CD4-positive, alpha-beta memory T cell (primary cell): Measurements from ENCODE around the gene RNGTT. TPM values are rescaled to one million over a fixed set of nuclear protein-coding genes. Genes with fewer than 3 reads are reported as not detected.

Source experiments
- CTCF ChIA-PET: fragments of 350-600 bp; sonication (Branson Sonifier 250); formaldehyde crosslinking; loops from one replicate; lab custom pipeline; 2021; ENCODE audit warnings: inconsistent platforms; ENCODE audit not compliant: partially characterized antibody; lab: Charles Lee
- POLR2A ChIA-PET: fragments of 350-600 bp; sonication (Branson Sonifier 250); formaldehyde crosslinking; loops from one replicate; lab custom pipeline; 2021; ENCODE audit not compliant: partially characterized antibody; lab: Charles Lee
- DNase-seq, 5 donors: peaks; one replicate each; pipeline versions ENCODE4 v3.0.0 to v3.0.0-alpha.2; 2020 to 2022; ENCODE audit warnings: mixed read lengths in 1 of 5
- H3K27ac ChIP-seq: one replicate; pipeline ENCODE4 v1.7.0; 2013; ENCODE audit warnings: low read depth, low read length
- H3K27me3 ChIP-seq: 2 replicates; pipeline ENCODE4 v1.7.0; 2013; ENCODE audit warnings: mild to moderate bottlenecking, low read length, moderate library complexity; ENCODE audit not compliant: insufficient read depth
- H3K36me3 ChIP-seq: 2 replicates; pipeline ENCODE4 v1.7.0; 2013; ENCODE audit warnings: mild to moderate bottlenecking, low read length, moderate library complexity; ENCODE audit not compliant: insufficient read depth
- H3K4me1 ChIP-seq: 2 replicates; pipeline ENCODE4 v1.7.0; 2013; ENCODE audit warnings: mild to moderate bottlenecking, low read length, moderate library complexity; ENCODE audit not compliant: insufficient read depth
- H3K4me3 ChIP-seq, 2 donors: one replicate each; pipeline ENCODE4 v1.7.0; 2013; ENCODE audit warnings: low read length in 2 of 2, mild to moderate bottlenecking in 1 of 2
- H3K9me3 ChIP-seq, 2 donors: one replicate each; pipeline ENCODE4 v1.7.0; 2013; ENCODE audit warnings: low read length in 2 of 2, control low read depth in 1 of 2; ENCODE audit not compliant: control insufficient read depth in 1 of 2
- H3K27ac Mint-ChIP-seq, 7 donors: one replicate each; pipeline ENCODE4 v1.8.0; 2020 to 2021; ENCODE audit warnings: mixed read lengths in 7 of 7, mild to moderate bottlenecking in 6 of 7, inconsistent platforms in 3 of 7, moderate library complexity in 3 of 7
- H3K27me3 Mint-ChIP-seq, 2 donors: one replicate each; pipeline ENCODE4 v1.8.0; 2020 to 2021; ENCODE audit warnings: mixed read lengths in 2 of 2
- H3K36me3 Mint-ChIP-seq, 2 donors: one replicate each; pipeline ENCODE4 v1.8.0; 2020 to 2021; ENCODE audit warnings: mixed read lengths in 2 of 2, inconsistent platforms in 1 of 2, mild to moderate bottlenecking in 1 of 2
- H3K4me1 Mint-ChIP-seq, 4 donors: one replicate each; pipeline ENCODE4 v1.8.0; 2020 to 2021; ENCODE audit warnings: mixed read lengths in 4 of 4, mild to moderate bottlenecking in 1 of 4
- H3K4me3 Mint-ChIP-seq, 8 donors: one replicate each; pipeline ENCODE4 v1.8.0; 2020 to 2021; ENCODE audit warnings: mixed read lengths in 8 of 8, mild to moderate bottlenecking in 7 of 8, moderate library complexity in 6 of 8, inconsistent platforms in 3 of 8
- H3K9me3 Mint-ChIP-seq, 8 donors: one replicate each; pipeline ENCODE4 v1.8.0; 2020 to 2021; ENCODE audit warnings: mixed read lengths in 8 of 8, mild to moderate bottlenecking in 5 of 8, inconsistent platforms in 3 of 8, moderate library complexity in 1 of 8
- intact Hi-C: fragments of 100-400 bp; cut with micrococcal nuclease; formaldehyde crosslinking; loops from one replicate; pipeline ENCODE4 v1.15.1; 2023
- polyA plus RNA-seq, 2 donors: library from polyadenylated mRNA; unstranded; fragments of 300-500 nt; fragmentation: Illumina TruSeq; gene quantifications; one replicate each; pipeline ENCODE4 v1.2.3, GENCODE V29; 2021
- total RNA-seq, 2 experiments: library from RNA; stranded (reverse); gene quantifications; one replicate each; pipeline ENCODE4 v1.2.3, GENCODE V29; 2021

The RNGTT gene
- total RNA-seq (10 to 100 TPM; 17.4 to 21.8 TPM), polyA plus RNA-seq (10 to 100 TPM; 17.3 to 20.8 TPM)

- H3K9me3 Mint-ChIP-seq: peaks cover 0 to 10% (median 4%) of the 10 kb centered on the region in 8 donors
- Histone ChIP-seq H3K36me3 (no peaks in the 10 kb centered on the region), H3K27me3 (no peaks in the 10 kb centered on the region), H3K9me3 (no peaks in the 10 kb centered on the region), H3K4me3 (peak within 1 kb of the TSS; percentile 79 to 99), H3K4me1 (peaks cover 30% of the 10 kb centered on the region), H3K27ac (peak within 1 kb of the TSS; percentile 68)
- ChIA-PET CTCF (interaction anchor here (0.9 to 2.7 kb wide), 9 partner anchors 17 to 408 kb away, joined by 3 to 11 read pairs (median 3); no protein-coding TSS in a partner anchor), POLR2A (interaction anchor here (0.6 to 4.9 kb wide), 9 partner anchors 10 to 675 kb away, joined by 3 to 102 read pairs (median 5); partner anchors contain the start of genes LYRM2, PM20D2, PNRC1 and UBE2J1)
- peak within 1 kb of the TSS; percentile 90 to 99 (median 98) for H3K4me3 Mint-ChIP-seq
- H3K4me1 Mint-ChIP-seq: peaks cover 27 to 56% (median 34%) of the 10 kb centered on the region in 4 donors
- intact Hi-C loops: loop anchor here (1.0 to 5.0 kb wide), 9 partner anchors 19 to 1556 kb away; partner anchors contain the start of genes AKIRIN2, ANKRD6, CASP8AP2 and CFAP206
- peaks cover 5 to 11% of the 10 kb centered on the region in 2 donors for H3K36me3 Mint-ChIP-seq
- DNase-seq: peak; percentile 95 to 96 (median 96)
- H3K27me3 Mint-ChIP-seq: no peaks in the 10 kb centered on the region
- H3K27ac Mint-ChIP-seq: peak within 1 kb of the TSS; percentile 88 to 98 (median 97)
Measured at GRCh38 chr6:88963139-88964090, at the start of gene RNGTT. Gene RNGTT, minus strand, starts transcription at chr6:88963618. Its CDS starts 209 bp downstream, at chr6:88963409.

GRCh38 chr6:89011436-89011835 lies 48.0 kb upstream of the RNGTT start:
- no peak overlapping the region for H3K4me3 ChIP-seq
- no peak overlapping the region for H3K27ac Mint-ChIP-seq
- H3K27ac ChIP-seq: no peak overlapping the region
- intact Hi-C loops: no loop called here
- DNase-seq: no peak
- H3K27me3 ChIP-seq: no peaks in the 10 kb centered on the region
- H3K9me3 ChIP-seq: no peaks in the 10 kb centered on the region
- no peaks in the 10 kb centered on the region for H3K36me3 Mint-ChIP-seq
- H3K9me3 Mint-ChIP-seq: peaks cover 0 to 6% (median 1%) of the 10 kb centered on the region in 8 donors
- H3K4me3 Mint-ChIP-seq: no peak overlapping the region
- peaks cover 0 to 11% (median 3%) of the 10 kb centered on the region in 4 donors for H3K4me1 Mint-ChIP-seq
- no peaks in the 10 kb centered on the region for H3K4me1 ChIP-seq
- no peaks in the 10 kb centered on the region for H3K36me3 ChIP-seq
- POLR2A ChIA-PET: no interaction called here
- CTCF ChIA-PET: interaction anchor here (1.3 to 2.5 kb wide), 2 partner anchors 24 to 28 kb away, joined by 3 to 6 read pairs; no protein-coding TSS in a partner anchor
- peaks cover 0 to 2% of the 10 kb centered on the region in 2 donors for H3K27me3 Mint-ChIP-seq

DNA sequence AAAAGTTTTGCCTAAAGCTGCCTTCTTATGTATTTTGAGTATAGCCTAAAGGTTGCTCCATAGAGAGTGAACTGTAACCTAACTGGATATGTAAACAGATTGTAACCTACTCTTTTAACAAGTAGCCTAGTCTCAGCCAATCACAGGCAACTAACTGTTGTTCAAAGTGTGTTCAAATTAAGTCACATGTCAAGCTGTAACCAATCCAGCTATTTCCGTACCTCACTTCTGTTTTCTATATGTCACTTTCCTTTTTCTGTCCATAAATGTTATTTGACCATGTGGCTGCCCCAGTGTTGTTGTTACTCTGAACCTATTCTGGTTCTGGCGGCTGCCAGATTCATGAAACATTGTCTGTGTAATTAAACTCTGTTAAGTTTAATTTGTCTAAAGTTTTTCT lies 47.4 kb upstream of the RNGTT start:
- H3K4me1 Mint-ChIP-seq: peaks cover 0 to 11% (median 3%) of the 10 kb centered on the region in 4 donors
- H3K27ac Mint-ChIP-seq: no peak overlapping the region
- H3K27me3 Mint-ChIP-seq: peaks cover 0 to 2% of the 10 kb centered on the region in 2 donors
- no peaks in the 10 kb centered on the region for H3K9me3 ChIP-seq
- peaks cover 0 to 3% (median 0%) of the 10 kb centered on the region in 8 donors for H3K9me3 Mint-ChIP-seq
- DNase-seq: no peak
- H3K27ac ChIP-seq: no peak overlapping the region
- no peak overlapping the region for H3K4me3 ChIP-seq
- no peaks in the 10 kb centered on the region for H3K4me1 ChIP-seq
- H3K27me3 ChIP-seq: no peaks in the 10 kb centered on the region
- H3K4me3 Mint-ChIP-seq: no peak overlapping the region
- H3K36me3 ChIP-seq: no peaks in the 10 kb centered on the region
- intact Hi-C loops: no loop called here
- CTCF ChIA-PET: interaction anchor here (1.3 to 2.5 kb wide), 2 partner anchors 23 to 27 kb away, joined by 3 to 6 read pairs; no protein-coding TSS in a partner anchor
- H3K36me3 Mint-ChIP-seq: no peaks in the 10 kb centered on the region
- POLR2A ChIA-PET: no interaction called here

- intact Hi-C loops: no loop called here
- no peak overlapping the region for H3K27ac ChIP-seq
- H3K4me1 ChIP-seq: no peaks in the 10 kb centered on the region
- CTCF ChIA-PET: no interaction called here
- H3K36me3 Mint-ChIP-seq: no peaks in the 10 kb centered on the region
- H3K36me3 ChIP-seq: no peaks in the 10 kb centered on the region
- peaks cover 0 to 11% (median 3%) of the 10 kb centered on the region in 4 donors for H3K4me1 Mint-ChIP-seq
- no peaks in the 10 kb centered on the region for H3K9me3 Mint-ChIP-seq
- no peak for DNase-seq
- no peak overlapping the region for H3K27ac Mint-ChIP-seq
- peaks cover 0 to 2% of the 10 kb centered on the region in 2 donors for H3K27me3 Mint-ChIP-seq
- POLR2A ChIA-PET: no interaction called here
- H3K4me3 Mint-ChIP-seq: no peak overlapping the region
- no peak overlapping the region for H3K4me3 ChIP-seq
- no peaks in the 10 kb centered on the region for H3K9me3 ChIP-seq
- H3K27me3 ChIP-seq: no peaks in the 10 kb centered on the region
Measured at GRCh38 chr6:89009624-89010059, 46.2 kb upstream of the RNGTT start.

GRCh38 chr6:89008815-89009374 lies 45.5 kb upstream of the RNGTT start:
- ChIA-PET CTCF (no interaction called here), POLR2A (no interaction called here)
- H3K27ac ChIP-seq: no peak overlapping the region
- H3K27ac Mint-ChIP-seq: no peak overlapping the region
- no peaks in the 10 kb centered on the region for H3K9me3 ChIP-seq
- intact Hi-C loops: no loop called here
- H3K4me3 Mint-ChIP-seq: no peak overlapping the region
- no peaks in the 10 kb centered on the region for H3K27me3 ChIP-seq
- H3K4me1 Mint-ChIP-seq: peaks cover 0 to 11% (median 3%) of the 10 kb centered on the region in 4 donors
- no peaks in the 10 kb centered on the region for H3K4me1 ChIP-seq
- H3K27me3 Mint-ChIP-seq: peaks cover 0 to 2% of the 10 kb centered on the region in 2 donors
- H3K4me3 ChIP-seq: no peak overlapping the region
- no peaks in the 10 kb centered on the region for H3K36me3 ChIP-seq
- no peaks in the 10 kb centered on the region for H3K36me3 Mint-ChIP-seq
- DNase-seq: no peak
- no peaks in the 10 kb centered on the region for H3K9me3 Mint-ChIP-seq

- peaks cover 0 to 11% (median 3%) of the 10 kb centered on the region in 4 donors for H3K4me1 Mint-ChIP-seq
- CTCF ChIA-PET: no interaction called here
- no peak overlapping the region for H3K4me3 ChIP-seq
- H3K4me3 Mint-ChIP-seq: peak overlapping the region in 1 of 8 donors; percentile 54
- no peaks in the 10 kb centered on the region for H3K9me3 Mint-ChIP-seq
- POLR2A ChIA-PET: no interaction called here
- peaks cover 2% of the 10 kb centered on the region in 2 donors for H3K27me3 Mint-ChIP-seq
- H3K4me1 ChIP-seq: no peaks in the 10 kb centered on the region
- no peak for DNase-seq
- H3K27me3 ChIP-seq: no peaks in the 10 kb centered on the region
- peak overlapping the region in 1 of 7 donors; percentile 20 for H3K27ac Mint-ChIP-seq
- no peaks in the 10 kb centered on the region for H3K9me3 ChIP-seq
- no peaks in the 10 kb centered on the region for H3K36me3 Mint-ChIP-seq
- intact Hi-C loops: no loop called here
- no peaks in the 10 kb centered on the region for H3K36me3 ChIP-seq
- no peak overlapping the region for H3K27ac ChIP-seq
Measured at GRCh38 chr6:89008001-89008814, 44.8 kb upstream of the RNGTT start.
